AG04450 (cell line): ENCODE results near the gene UNC5C. TPM values are rescaled to one million over a fixed set of nuclear protein-coding genes. Genes with fewer than 3 reads are reported as not detected.
A peak's percentile ranks its signal among the peaks of the same experiment; 100 is the strongest.
"Not testable (repeated sequence)": the region's sequence is repeated elsewhere in the genome, so short reads cannot be mapped to it uniquely, and the experiment has no call there.

ENCODE experiments used
- CTCF ChIA-PET: fragments of 300-600, 350-600 bp; formaldehyde crosslinking; extraction: SDS; loops from one replicate; lab custom pipeline; 2022; ENCODE audit warnings: antibody characterized with exemption, inconsistent platforms; lab: Charles Lee
- POLR2A ChIA-PET: fragments of 350-600 bp; formaldehyde crosslinking; extraction: SDS; loops from one replicate; lab custom pipeline; 2021; ENCODE audit warnings: antibody characterized with exemption, inconsistent platforms; lab: Yijun Ruan, JAX
- DNase-seq: peaks from one replicate; pipeline ENCODE4 v3.0.0-alpha.2; 2011; ENCODE audit warnings: low read depth, low spot score
- H3K27ac ChIP-seq: one replicate; pipeline ENCODE4 v1.5.1; 2012; ENCODE audit warnings: low read depth, low read length, control low read depth
- H3K27me3 ChIP-seq: one replicate; pipeline ENCODE4 v1.6.0; 2012; ENCODE audit warnings: low read length; ENCODE audit not compliant: control insufficient read depth, insufficient read depth
- H3K4me3 ChIP-seq: 2 replicates; pipeline ENCODE4 v1.5.1; 2011; ENCODE audit warnings: mild to moderate bottlenecking, low read depth, low read length, control low read depth
- H3K9me3 ChIP-seq: 2 replicates; pipeline ENCODE4 v1.5.1; 2012; ENCODE audit warnings: low read length; ENCODE audit not compliant: control insufficient read depth, insufficient read depth
- CTCF ChIP-seq: IDR thresholded peaks from 2 replicates; pipeline ENCODE4 v1.5.1; 2011; ENCODE audit warnings: low read depth, low read length, control low read depth, inconsistent platforms
- polyA plus RNA-seq: library from polyadenylated mRNA; depleted of rRNA; stranded (reverse); fragments of >200 nt; gene quantifications from 2 replicates; pipeline ENCODE4 v1.2.3, GENCODE V29; 2011

The UNC5C gene
- polyA plus RNA-seq, 1 experiment, result 0.07 TPM

GRCh38 chr4:95142932-95143331 is 405.8 kb downstream of the UNC5C start:
- Histone ChIP-seq H3K27me3 (no peaks in the 10 kb centered on the region), H3K9me3 (peaks cover 5% of the 10 kb centered on the region), H3K4me3 (no peak overlapping the region), H3K27ac (no peak overlapping the region)
- ChIA-PET CTCF (interaction anchor here (0.5 to 1.5 kb wide), 3 partner anchors 13 to 524 kb away, joined by 3 to 10 read pairs (median 4); no protein-coding TSS in a partner anchor), POLR2A (no interaction called here)
- no peak for DNase-seq
- no peak for TF ChIP-seq CTCF

- H3K27ac ChIP-seq, result no peak overlapping the region
- TF ChIP-seq CTCF, result no peak
- no peak for DNase-seq
- no peak overlapping the region for H3K4me3 ChIP-seq
- CTCF ChIA-PET, result interaction anchor here (1.0 to 1.1 kb wide), 2 partner anchors 11 to 16 kb away, joined by 3 to 4 read pairs; no protein-coding TSS in a partner anchor
- POLR2A ChIA-PET, result no interaction called here
- peaks cover 5% of the 10 kb centered on the region for H3K9me3 ChIP-seq
- H3K27me3 ChIP-seq, result no peaks in the 10 kb centered on the region
Measured at GRCh38 chr4:95141361-95141760, 407.4 kb downstream of the UNC5C start.

GRCh38 chr4:95139424-95139823 is 409.3 kb downstream of the UNC5C start:
- POLR2A ChIA-PET, H3K27ac ChIP-seq, H3K27me3 ChIP-seq, H3K9me3 ChIP-seq, CTCF ChIA-PET, DNase-seq, H3K4me3 ChIP-seq: not testable (repeated sequence)

GRCh38 chr4:95134016-95134415 is 414.8 kb downstream of the UNC5C start:
- DNase-seq, H3K27me3 ChIP-seq, H3K27ac ChIP-seq, H3K4me3 ChIP-seq, POLR2A ChIA-PET, CTCF ChIA-PET, H3K9me3 ChIP-seq: not testable (repeated sequence)

GRCh38 chr4:95129821-95130311 is 418.9 kb downstream of the UNC5C start:
- Histone ChIP-seq H3K27me3 (no peaks in the 10 kb centered on the region), H3K27ac (peak overlapping the region; percentile 39), H3K9me3 (no peaks in the 10 kb centered on the region), H3K4me3 (peak overlapping the region; percentile 18; the same call in 1 of the 2 replicates)
- peak; percentile 96 for DNase-seq
- ChIA-PET CTCF (interaction anchor here (0.9 to 1.7 kb wide), 3 partner anchors 21 to 503 kb away, joined by 3 to 8 read pairs (median 3); no protein-coding TSS in a partner anchor), POLR2A (no interaction called here)
- TF ChIP-seq CTCF, result no peak

- POLR2A ChIA-PET, result no interaction called here
Measured at GRCh38 chr4:95129031-95129430, 419.7 kb downstream of the UNC5C start.

More at GRCh38 chr4:95129031-95129430, 419.7 kb downstream of the UNC5C start:
- Histone ChIP-seq H3K27me3 (no peaks in the 10 kb centered on the region), H3K27ac (no peak overlapping the region), H3K9me3 (no peaks in the 10 kb centered on the region), H3K4me3 (no peak overlapping the region)
- no peak for TF ChIP-seq CTCF
- DNase-seq, result no peak
- CTCF ChIA-PET, result interaction anchor here (0.9 to 1.7 kb wide), 3 partner anchors 22 to 503 kb away, joined by 3 to 8 read pairs (median 3); no protein-coding TSS in a partner anchor
